HCT116 (cell line): ENCODE measurements around the gene PRELID2. TPM values are rescaled to one million over a fixed set of nuclear protein-coding genes. Genes with fewer than 3 reads are reported as not detected.

Experiments
- ATAC-seq: fragments of 200-7000 bp; cut with Tn5 transposase; 2 replicates; pipeline ENCODE4 v1.9.1; 2020; ENCODE audit warnings: mild to moderate bottlenecking, moderate library complexity
- BruUV-seq: library from RNA; stranded (reverse); fragments of 400-500 nt; replicated peaks from 2 replicates; lab custom pipeline; 2021; lab: Mats Ljungman, UMichigan
- CTCF ChIA-PET: fragments of 300-600 bp; sonication (Branson Sonifier 250); formaldehyde crosslinking; loops from one replicate; lab custom pipeline; 2021; ENCODE audit warnings: antibody characterized with exemption; lab: Charles Lee
- POLR2A ChIA-PET: fragments of 300-600, 350-600 bp; sonication (Branson Sonifier 250); formaldehyde crosslinking; loops from one replicate; lab custom pipeline; 2021; ENCODE audit warnings: antibody characterized with exemption; lab: Charles Lee
- RAD21 ChIA-PET, 2 experiments: fragments of 300-600 bp; sonication (Branson Sonifier 250); formaldehyde crosslinking; loops; one replicate each; lab custom pipeline; 2023; ENCODE audit warnings: low total read pairs in 2 of 2; ENCODE audit not compliant: uncharacterized antibody in 2 of 2, unreplicated experiment in 2 of 2, low non-redundant PET in 1 of 2; lab: Charles Lee
- DNase-seq: peaks from one replicate; pipeline ENCODE4 v3.0.0-alpha.2; 2010; ENCODE audit warnings: low read depth, low spot score
- H2AFZ ChIP-seq: fragments of 200-600 bp; shearing (Covaris generic), sonication (generic); 2 replicates; pipeline ENCODE4 v1.6.1; 2017; ENCODE audit warnings: low read depth, mixed run types, mixed read lengths, antibody characterized with exemption, low read length; ENCODE audit not compliant: poor library complexity, severe bottlenecking
- H3K27ac ChIP-seq: 2 replicates; pipeline ENCODE4 v1.5.1; 2012; ENCODE audit warnings: low read depth, low read length
- H3K27me3 ChIP-seq: fragments of 200-600 bp; sonication (generic); 2 replicates; pipeline ENCODE4 v1.6.1; 2016; ENCODE audit warnings: mixed run types, low read length, mixed read lengths; ENCODE audit not compliant: insufficient read depth
- H3K36me3 ChIP-seq, 2 experiments: fragments of 200-500 bp in 1 of 2; fragments of 200-600 bp in 1 of 2; sonication (Bioruptor generic) in 1 of 2; sonication (generic) in 1 of 2; 2 replicates each; pipeline versions ENCODE4 v1.5.1 to v1.6.1; 2014 to 2016; ENCODE audit warnings: low read length in 2 of 2, inconsistent platforms in 1 of 2, mixed read lengths in 1 of 2, mixed run types in 1 of 2; ENCODE audit not compliant: insufficient read depth in 2 of 2, control insufficient read depth in 1 of 2
- H3K4me1 ChIP-seq, 2 experiments: fragments of 200-600 bp in 1 of 2; sonication (generic) in 1 of 2; 2 replicates each; pipeline versions ENCODE4 v1.5.1 to v1.6.1; 2012 to 2017; ENCODE audit warnings: low read length in 2 of 2, inconsistent platforms in 1 of 2, mild to moderate bottlenecking in 1 of 2, mixed read lengths in 1 of 2, mixed run types in 1 of 2, moderate library complexity in 1 of 2; ENCODE audit not compliant: insufficient read depth in 2 of 2, control insufficient read depth in 1 of 2
- H3K4me2 ChIP-seq: fragments of 200-600 bp; sonication (generic); 2 replicates; pipeline ENCODE4 v1.6.1; 2017; ENCODE audit warnings: mixed run types, low read length, mixed read lengths
- H3K4me3 ChIP-seq, 2 experiments: fragments of 200-600 bp in 1 of 2; sonication (generic) in 1 of 2; replicated peaks in 1 of 2; 2 replicates each; pipeline ENCODE4 v1.5.1; 2011 to 2016; ENCODE audit warnings: low read length in 2 of 2, control low read depth in 1 of 2, low read depth in 1 of 2, mild to moderate bottlenecking in 1 of 2, mixed read lengths in 1 of 2, mixed run types in 1 of 2
- H3K79me2 ChIP-seq: fragments of 200-600 bp; sonication (generic); 2 replicates; pipeline ENCODE4 v1.6.1; 2017; ENCODE audit warnings: mild to moderate bottlenecking, mixed run types, low read length, moderate library complexity, mixed read lengths; ENCODE audit not compliant: insufficient read depth
- H3K9ac ChIP-seq: fragments of 200-600 bp; sonication (generic); 2 replicates; pipeline ENCODE4 v1.6.1; 2016; ENCODE audit warnings: low read length, mixed read lengths
- H3K9me2 ChIP-seq: fragments of 200-600 bp; sonication (generic), shearing (Covaris generic); 2 replicates; pipeline ENCODE4 v1.6.1; 2017; ENCODE audit warnings: mixed run types, mild to moderate bottlenecking, moderate library complexity; ENCODE audit not compliant: insufficient read depth
- H3K9me3 ChIP-seq, 2 experiments: fragments of 200-500 bp in 1 of 2; fragments of 200-600 bp in 1 of 2; sonication (Bioruptor generic) in 1 of 2; sonication (generic) in 1 of 2; 2 replicates each; pipeline ENCODE4 v1.6.1; 2014 to 2017; ENCODE audit warnings: low read length in 2 of 2, mixed read lengths in 2 of 2, inconsistent platforms in 1 of 2, low read depth in 1 of 2, mild to moderate bottlenecking in 1 of 2, mixed run types in 1 of 2, moderate library complexity in 1 of 2; ENCODE audit not compliant: control insufficient read depth in 1 of 2, insufficient read depth in 1 of 2
- H4K20me1 ChIP-seq: fragments of 200-600 bp; sonication (generic), shearing (Covaris generic); 2 replicates; pipeline ENCODE4 v1.6.1; 2017; ENCODE audit warnings: mixed run types, mild to moderate bottlenecking, moderate library complexity; ENCODE audit not compliant: insufficient read depth
- EGR1 ChIP-seq: IDR thresholded peaks from 2 replicates; pipeline ENCODE4 v1.6.1; 2012; ENCODE audit warnings: low read depth
- EZH2 ChIP-seq: fragments of 200-600 bp; sonication (generic); IDR thresholded peaks from 2 replicates; pipeline ENCODE4 v1.6.1; 2017; ENCODE audit warnings: antibody characterized with exemption, mixed run types
- RAD21 ChIP-seq: IDR thresholded peaks from 2 replicates; pipeline ENCODE4 v1.6.1; 2012; ENCODE audit warnings: low read depth, mild to moderate bottlenecking
- YY1 ChIP-seq: IDR thresholded peaks from 2 replicates; pipeline ENCODE4 v1.6.1; 2011; ENCODE audit warnings: low read length, low read depth, moderate library complexity, mild to moderate bottlenecking; ENCODE audit not compliant: insufficient replicate concordance; ENCODE audit errors: extremely low read depth
- ZNF274 ChIP-seq: fragments of 200-500 bp; sonication (Bioruptor generic); IDR thresholded peaks from 2 replicates; pipeline ENCODE4 v1.6.1; 2014; ENCODE audit warnings: mild to moderate bottlenecking, low read depth, low read length, inconsistent platforms
- intact Hi-C: fragments of 100-400 bp; cut with micrococcal nuclease; formaldehyde crosslinking; loops from 2 replicates; pipeline ENCODE4 v1.10.0; 2022
- total RNA-seq: library from RNA; stranded (reverse); gene quantifications from one replicate; pipeline ENCODE4 v1.2.1, GENCODE V29; 2021; ENCODE audit not compliant: unreplicated experiment
- TF ChIP-seq, protein P1 (sequence below), 3 experiments: fragments of 200-600 bp in 1 of 3; sonication (generic) in 1 of 3; IDR thresholded peaks in 2 of 3; conservative IDR thresholded peaks in 1 of 3; 2 replicates each; pipeline ENCODE4 v1.5.1; 2012 to 2017; ENCODE audit warnings: low read depth in 2 of 3, low read length in 2 of 3, antibody characterized with exemption in 1 of 3, borderline replicate concordance in 1 of 3, control low read depth in 1 of 3, mild to moderate bottlenecking in 1 of 3, mixed read lengths in 1 of 3, mixed run types in 1 of 3, moderate library complexity in 1 of 3; ENCODE audit not compliant: insufficient read depth in 1 of 3
- TF ChIP-seq, protein P2 (sequence below): IDR thresholded peaks from 2 replicates; pipeline ENCODE4 v1.6.1; 2011; ENCODE audit warnings: mild to moderate bottlenecking, low read length, moderate library complexity; ENCODE audit not compliant: insufficient replicate concordance; ENCODE audit errors: extremely low read depth

Gene PRELID2
- total RNA-seq, 1 experiment from 2014 or later, result 20.1 TPM

DNA sequence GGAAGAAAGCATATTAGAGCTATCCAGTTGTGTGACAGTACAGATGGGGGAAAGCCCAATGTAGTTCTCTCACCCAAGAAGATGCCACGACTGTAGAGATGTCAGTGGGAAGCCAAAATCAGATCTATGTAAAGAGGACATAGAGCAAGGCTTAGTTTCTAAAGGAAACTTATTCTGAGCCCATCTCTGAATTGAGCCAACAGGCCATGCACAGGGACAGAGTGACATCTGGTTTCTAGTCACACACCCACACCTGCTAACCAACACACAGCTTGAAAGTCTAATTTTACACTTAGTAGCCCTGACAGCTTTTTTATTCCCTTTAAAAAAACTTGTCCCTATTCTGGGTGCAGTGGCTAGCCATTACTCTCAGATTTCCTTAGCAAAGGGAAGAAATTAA, 22.3 kb downstream of the PRELID2 start:
- Histone ChIP-seq H2AFZ (no peak overlapping the region), H3K4me3 (no peak overlapping the region), H4K20me1 (no peaks in the 10 kb centered on the region), H3K27ac (no peak overlapping the region), H3K79me2 (no peaks in the 10 kb centered on the region), H3K9me2 (no peaks in the 10 kb centered on the region), H3K4me1 (no peaks in the 10 kb centered on the region), H3K9me3 (no peaks in the 10 kb centered on the region), H3K4me2 (no peak overlapping the region), H3K36me3 (peaks cover 0 to 14% of the 10 kb centered on the region in 2 experiments; a peak in 2 of 4 replicates), H3K9ac (no peak overlapping the region), H3K27me3 (no peaks in the 10 kb centered on the region)
- no TSS peak for BruUV-seq
- ATAC-seq, result no peak
- ChIA-PET CTCF (interaction anchor here (1.3 to 2.6 kb wide), 4 partner anchors 13 to 131 kb away, joined by 3 to 9 read pairs (median 4); no protein-coding TSS in a partner anchor), POLR2A (no interaction called here), RAD21 (no interaction called here)
- no peak for DNase-seq
- TF ChIP-seq EGR1 (no peak), EZH2 (no peak)
- intact Hi-C loops, result loop anchor here (5.0 kb wide), 1 partner anchor 131 kb away; no protein-coding TSS in a partner anchor

GRCh38 chr5:145811834-145812625, 23.1 kb downstream of the PRELID2 start:
- intact Hi-C loops, result loop anchor here (5.0 kb wide), 1 partner anchor 130 kb away; no protein-coding TSS in a partner anchor
- H3K4me3 ChIP-seq, result no peak overlapping the region
- H3K4me2 ChIP-seq, result no peak overlapping the region
- H3K4me1 ChIP-seq, result no peaks in the 10 kb centered on the region
- no peak overlapping the region for H3K27ac ChIP-seq
- ChIA-PET CTCF (interaction anchor here (0.9 to 2.6 kb wide), 6 partner anchors 14 to 130 kb away, joined by 3 to 9 read pairs (median 3); no protein-coding TSS in a partner anchor), POLR2A (no interaction called here), RAD21 (no interaction called here)
- H3K9me3 ChIP-seq, result no peaks in the 10 kb centered on the region
- H3K79me2 ChIP-seq, result no peaks in the 10 kb centered on the region
- H2AFZ ChIP-seq, result no peak overlapping the region
- DNase-seq, result no peak
- TF ChIP-seq, protein P1, sequence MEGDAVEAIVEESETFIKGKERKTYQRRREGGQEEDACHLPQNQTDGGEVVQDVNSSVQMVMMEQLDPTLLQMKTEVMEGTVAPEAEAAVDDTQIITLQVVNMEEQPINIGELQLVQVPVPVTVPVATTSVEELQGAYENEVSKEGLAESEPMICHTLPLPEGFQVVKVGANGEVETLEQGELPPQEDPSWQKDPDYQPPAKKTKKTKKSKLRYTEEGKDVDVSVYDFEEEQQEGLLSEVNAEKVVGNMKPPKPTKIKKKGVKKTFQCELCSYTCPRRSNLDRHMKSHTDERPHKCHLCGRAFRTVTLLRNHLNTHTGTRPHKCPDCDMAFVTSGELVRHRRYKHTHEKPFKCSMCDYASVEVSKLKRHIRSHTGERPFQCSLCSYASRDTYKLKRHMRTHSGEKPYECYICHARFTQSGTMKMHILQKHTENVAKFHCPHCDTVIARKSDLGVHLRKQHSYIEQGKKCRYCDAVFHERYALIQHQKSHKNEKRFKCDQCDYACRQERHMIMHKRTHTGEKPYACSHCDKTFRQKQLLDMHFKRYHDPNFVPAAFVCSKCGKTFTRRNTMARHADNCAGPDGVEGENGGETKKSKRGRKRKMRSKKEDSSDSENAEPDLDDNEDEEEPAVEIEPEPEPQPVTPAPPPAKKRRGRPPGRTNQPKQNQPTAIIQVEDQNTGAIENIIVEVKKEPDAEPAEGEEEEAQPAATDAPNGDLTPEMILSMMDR (IDR thresholded peaks at IDR 0.05 in 2 of 3, conservative IDR thresholded peaks at IDR 0.05 in 1 of 3; ENCODE audit: borderline replicate concordance in 1 of 3, insufficient read depth in 1 of 3, low read depth in 2 of 3, low read length in 2 of 3), result peak; percentile 9 to 19 (median 10); a peak in 1 of 6 replicates
- TF ChIP-seq YY1, result no peak
- TF ChIP-seq RAD21, result peak; percentile 53
- TF ChIP-seq, protein P2, sequence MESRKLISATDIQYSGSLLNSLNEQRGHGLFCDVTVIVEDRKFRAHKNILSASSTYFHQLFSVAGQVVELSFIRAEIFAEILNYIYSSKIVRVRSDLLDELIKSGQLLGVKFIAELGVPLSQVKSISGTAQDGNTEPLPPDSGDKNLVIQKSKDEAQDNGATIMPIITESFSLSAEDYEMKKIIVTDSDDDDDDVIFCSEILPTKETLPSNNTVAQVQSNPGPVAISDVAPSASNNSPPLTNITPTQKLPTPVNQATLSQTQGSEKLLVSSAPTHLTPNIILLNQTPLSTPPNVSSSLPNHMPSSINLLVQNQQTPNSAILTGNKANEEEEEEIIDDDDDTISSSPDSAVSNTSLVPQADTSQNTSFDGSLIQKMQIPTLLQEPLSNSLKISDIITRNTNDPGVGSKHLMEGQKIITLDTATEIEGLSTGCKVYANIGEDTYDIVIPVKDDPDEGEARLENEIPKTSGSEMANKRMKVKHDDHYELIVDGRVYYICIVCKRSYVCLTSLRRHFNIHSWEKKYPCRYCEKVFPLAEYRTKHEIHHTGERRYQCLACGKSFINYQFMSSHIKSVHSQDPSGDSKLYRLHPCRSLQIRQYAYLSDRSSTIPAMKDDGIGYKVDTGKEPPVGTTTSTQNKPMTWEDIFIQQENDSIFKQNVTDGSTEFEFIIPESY, result no peak
- TF ChIP-seq ZNF274, result no peak
- no peak overlapping the region for H3K9ac ChIP-seq
- no peaks in the 10 kb centered on the region for H3K9me2 ChIP-seq
- peak; percentile 74 for ATAC-seq
- H4K20me1 ChIP-seq, result no peaks in the 10 kb centered on the region
- peaks cover 0 to 10% of the 10 kb centered on the region in 2 experiments; a peak in 2 of 4 replicates for H3K36me3 ChIP-seq
- no peaks in the 10 kb centered on the region for H3K27me3 ChIP-seq
- BruUV-seq, result no TSS peak
